Motor neuron (in vitro differentiated cells): ENCODE data around the gene TLE6. TPM values are rescaled to one million over a fixed set of nuclear protein-coding genes. Genes with fewer than 3 reads are reported as not detected.

Source experiments
- ATAC-seq, 8 experiments: fragments of 200-7000 bp; cut with Tn5 transposase; replicated peaks in 6 of 8; 2 replicates each; pipeline ENCODE4 v1.8.0; 2021; ENCODE audit warnings: mild to moderate bottlenecking in 8 of 8, moderate library complexity in 8 of 8
- H3K27ac ChIP-seq, 2 donors: fragments of 250-450 bp; sonication (Bioruptor Pico); 2 replicates each; pipeline ENCODE4 v1.9.0; 2021; ENCODE audit warnings: antibody characterized with exemption in 2 of 2, mild to moderate bottlenecking in 2 of 2, moderate library complexity in 1 of 2
- H3K4me1 ChIP-seq, 2 donors: fragments of 250-450 bp; sonication (Bioruptor Pico); replicated peaks in 1 of 2; 2 replicates each; pipeline ENCODE4 v1.6.1; 2021; ENCODE audit warnings: antibody characterized with exemption in 2 of 2, mild to moderate bottlenecking in 2 of 2, moderate library complexity in 1 of 2
- H3K4me3 ChIP-seq, 5 donors: fragments of 250-450 bp; sonication (Bioruptor Pico); 2 replicates each; pipeline ENCODE4 v1.9.0; 2021; ENCODE audit warnings: antibody characterized with exemption in 5 of 5, mild to moderate bottlenecking in 5 of 5, moderate library complexity in 4 of 5
- WGBS, 10 experiments: fragments of 450-650 bp; shearing (Covaris generic); methylation state at CpG; one replicate each; pipeline ENCODE4 v1.0.0; 2022; 5-methylcytosine and 5-hydroxymethylcytosine counted together
- in situ Hi-C, 9 experiments: fragments of 400-800 bp; cut with MboI; loops; one replicate each; pipeline ENCODE4 v1.15.0; 2021; ENCODE audit warnings: low sequenced_read_pairs in 9 of 9, low pct_unique_long_range_greater_than_20kb in 2 of 9; ENCODE audit not compliant: unreplicated experiment in 9 of 9
- total RNA-seq, 8 experiments: library from RNA; unstranded; fragments of 300-600 nt; gene quantifications; 2 replicates each; pipeline versions ENCODE4 v1.2.3 to v1.2.4, GENCODE V29; 2022

TLE6 gene
- total RNA-seq, 8 experiments from 2014 or later: 0.18 to 3.9 (median 0.81) TPM; not detected in 1

GRCh38 chr19:2977746-2978138, 378 bp downstream of the TLE6 start:
- WGBS, 10 experiments: 7 to 72% (median 40%) methylated on average over 1 to 6 of the region's 10 CpGs; no CpG with 5 or more reads in 7 of the 10 experiments
- Histone ChIP-seq H3K4me3 (peak overlapping the region in 3 of 5 donors; percentile 16 to 39 (median 19)), H3K27ac (no peak overlapping the region), H3K4me1 (peaks cover 5 to 18% of the 10 kb centered on the region in 2 donors)
- peak in 5 of 8 experiments; percentile 5 to 30 (median 14) for ATAC-seq
- in situ Hi-C loops: no loop called here

- Histone ChIP-seq H3K4me3 (no peak overlapping the region), H3K4me1 (peaks cover 9 to 24% of the 10 kb centered on the region in 2 donors), H3K27ac (no peak overlapping the region)
- 71 to 85% (median 73%) methylated on average over 3 to 5 of the region's 11 CpGs; no CpG with 5 or more reads in 5 of the 10 experiments for WGBS, 10 experiments
- ATAC-seq: no peak
- in situ Hi-C loops: no loop called here
These were observed 903 bp downstream of the TLE6 start for GRCh38 chr19:2978166-2978767.

- no peak overlapping the region for H3K27ac ChIP-seq
- no peak for ATAC-seq
- no peak overlapping the region for H3K4me3 ChIP-seq
- H3K4me1 ChIP-seq: peaks cover 9 to 27% of the 10 kb centered on the region in 2 donors
- in situ Hi-C loops: no loop called here
- 20 to 100% (median 82%) methylated on average over 1 to 9 of the region's 9 CpGs; no CpG with 5 or more reads in 2 of the 10 experiments for WGBS, 10 experiments
These were observed 1.4 kb downstream of the TLE6 start for GRCh38 chr19:2978772-2979171.

- ATAC-seq: no peak
- in situ Hi-C loops: no loop called here
- Histone ChIP-seq H3K27ac (no peak overlapping the region), H3K4me3 (no peak overlapping the region), H3K4me1 (peaks cover 8 to 34% of the 10 kb centered on the region in 2 donors)
- 53 to 100% (median 82%) methylated on average over 1 to 4 of the region's 5 CpGs; no CpG with 5 or more reads in 2 of the 10 experiments for WGBS, 10 experiments
These were observed 4.5 kb downstream of the TLE6 start for GRCh38 chr19:2981898-2982297.

GRCh38 chr19:2982561-2982960, 5.2 kb downstream of the TLE6 start:
- in situ Hi-C loops: no loop called here
- H3K27ac ChIP-seq: no peak overlapping the region
- no peak for ATAC-seq
- WGBS, 10 experiments: 0 to 64% (median 34%) methylated on average over 2 to 4 of the region's 8 CpGs; no CpG with 5 or more reads in 4 of the 10 experiments
- peaks cover 14 to 37% of the 10 kb centered on the region in 2 donors for H3K4me1 ChIP-seq
- no peak overlapping the region for H3K4me3 ChIP-seq

GRCh38 chr19:2982983-2983350, 5.6 kb downstream of the TLE6 start:
- peaks cover 16 to 38% of the 10 kb centered on the region in 2 donors for H3K4me1 ChIP-seq
- ATAC-seq: peak in 6 of 8 experiments; percentile 0 to 63 (median 20)
- in situ Hi-C loops: no loop called here
- no peak overlapping the region for H3K27ac ChIP-seq
- no peak overlapping the region for H3K4me3 ChIP-seq
- WGBS, 10 experiments: 20 to 70% (median 60%) methylated on average over 1 to 2 of the region's 10 CpGs; no CpG with 5 or more reads in 7 of the 10 experiments

- H3K4me3 ChIP-seq: peak overlapping the region in 1 of 5 donors; percentile 14
- H3K27ac ChIP-seq: no peak overlapping the region
- peaks cover 16 to 38% of the 10 kb centered on the region in 2 donors for H3K4me1 ChIP-seq
These were observed 6.2 kb downstream of the TLE6 start for GRCh38 chr19:2983351-2984214.

GRCh38 chr19:2984215-2984528, 6.8 kb downstream of the TLE6 start:
- 0% methylated on average over 1 to 2 of the region's 14 CpGs; no CpG with 5 or more reads in 8 of the 10 experiments for WGBS, 10 experiments

More at GRCh38 chr19:2983351-2984214, 6.2 kb downstream of the TLE6 start:
- ATAC-seq: peak; percentile 75 to 91 (median 83)
- in situ Hi-C loops: no loop called here
- WGBS, 10 experiments: 0 to 40% (median 10%) methylated on average over 1 to 13 of the region's 24 CpGs; no CpG with 5 or more reads in 4 of the 10 experiments

GRCh38 chr19:2986951-2987524, 9.7 kb downstream of the TLE6 start:
- no peak overlapping the region for H3K4me3 ChIP-seq
- H3K4me1 ChIP-seq: peaks cover 16 to 38% of the 10 kb centered on the region in 2 donors
- WGBS, 10 experiments: 0 to 20% (median 1%) methylated on average over 1 to 9 of the region's 20 CpGs; no CpG with 5 or more reads in 6 of the 10 experiments
- in situ Hi-C loops: no loop called here
- peak overlapping the region in 1 of 2 donors; percentile 4 for H3K27ac ChIP-seq
- peak in 5 of 8 experiments; percentile 76 to 80 (median 79) for ATAC-seq

More at GRCh38 chr19:2984215-2984528, 6.8 kb downstream of the TLE6 start:
- Histone ChIP-seq H3K27ac (no peak overlapping the region), H3K4me1 (peaks cover 16 to 38% of the 10 kb centered on the region in 2 donors), H3K4me3 (peak overlapping the region in 1 of 5 donors; percentile 14)
- peak in 2 of 8 experiments; percentile 72 to 86 for ATAC-seq
- in situ Hi-C loops: no loop called here

GRCh38 chr19:2987797-2988196, 10.4 kb downstream of the TLE6 start:
- 20 to 100% (median 50%) methylated on average over 1 of the region's 12 CpGs; no CpG with 5 or more reads in 7 of the 10 experiments for WGBS, 10 experiments
- Histone ChIP-seq H3K4me3 (no peak overlapping the region), H3K27ac (no peak overlapping the region), H3K4me1 (peaks cover 14 to 33% of the 10 kb centered on the region in 2 donors)
- ATAC-seq: no peak
- in situ Hi-C loops: no loop called here

GRCh38 chr19:2988568-2988967, 11.2 kb downstream of the TLE6 start:
- ATAC-seq: no peak
- no peak overlapping the region for H3K27ac ChIP-seq
- in situ Hi-C loops: no loop called here
- peaks cover 12 to 27% of the 10 kb centered on the region in 2 donors for H3K4me1 ChIP-seq
- no peak overlapping the region for H3K4me3 ChIP-seq
- WGBS, 10 experiments: 60 to 100% (median 86%) methylated on average over 1 to 3 of the region's 3 CpGs; no CpG with 5 or more reads in 5 of the 10 experiments

GRCh38 chr19:2989236-2989946, 12.0 kb downstream of the TLE6 start:
- 66 to 100% (median 75%) methylated on average over 1 to 11 of the region's 15 CpGs; no CpG with 5 or more reads in 4 of the 10 experiments for WGBS, 10 experiments
- H3K27ac ChIP-seq: no peak overlapping the region
- in situ Hi-C loops: no loop called here
- H3K4me3 ChIP-seq: no peak overlapping the region
- no peak for ATAC-seq
- peaks cover 12 to 20% of the 10 kb centered on the region in 2 donors for H3K4me1 ChIP-seq
